HEK293T (cell line): Measurements from ENCODE around the gene PPM1K.

Experiments used
- CTCF ChIA-PET: fragments of 350-600 bp; formaldehyde crosslinking; extraction: SDS; loops from one replicate; lab custom pipeline; 2021; ENCODE audit warnings: antibody characterized with exemption, inconsistent platforms; lab: Yijun Ruan, JAX
- POLR2A ChIA-PET: fragments of 350-600 bp; formaldehyde crosslinking; extraction: SDS; loops from one replicate; lab custom pipeline; 2020; ENCODE audit warnings: antibody characterized with exemption, inconsistent platforms; lab: Yijun Ruan, JAX
- DNase-seq: peaks from one replicate; pipeline ENCODE4 v3.0.0; 2012; ENCODE audit warnings: mixed read lengths; ENCODE audit errors: extremely low spot score
- ARNT ChIP-seq: fragments of 450-650 bp; IDR thresholded peaks from 2 replicates; pipeline ENCODE4 v1.6.1; 2017; ENCODE audit warnings: mild to moderate bottlenecking
- BHLHE40 ChIP-seq: fragments of 450-650 bp; IDR thresholded peaks from 2 replicates; pipeline ENCODE4 v1.6.1; 2016; ENCODE audit warnings: mild to moderate bottlenecking, moderate library complexity, borderline replicate concordance
- CTBP1 ChIP-seq: fragments of 450-650 bp; IDR thresholded peaks from 2 replicates; pipeline ENCODE4 v1.6.1; 2016; ENCODE audit warnings: borderline replicate concordance
- ELF4 ChIP-seq: fragments of 450-650 bp; IDR thresholded peaks from 2 replicates; pipeline ENCODE4 v1.6.1; 2017; ENCODE audit warnings: antibody characterized with exemption
- FOXA1 ChIP-seq: fragments of 450-650 bp; IDR thresholded peaks from 2 replicates; pipeline ENCODE4 v1.6.1; 2016; ENCODE audit warnings: mild to moderate bottlenecking
- FOXK2 ChIP-seq: fragments of 450-650 bp; IDR thresholded peaks from 2 replicates; pipeline ENCODE4 v1.6.1; 2016; ENCODE audit warnings: mild to moderate bottlenecking
- FOXM1 ChIP-seq: fragments of 450-650 bp; IDR thresholded peaks from 2 replicates; pipeline ENCODE4 v1.6.1; 2017; ENCODE audit warnings: mild to moderate bottlenecking, borderline replicate concordance
- HDGF ChIP-seq: fragments of 450-650 bp; IDR thresholded peaks from 2 replicates; pipeline ENCODE4 v1.6.1; 2017; ENCODE audit warnings: antibody characterized with exemption, borderline replicate concordance
- L3MBTL2 ChIP-seq: fragments of 450-650 bp; conservative IDR thresholded peaks from 2 replicates; pipeline ENCODE4 v1.6.1; 2016; ENCODE audit warnings: mild to moderate bottlenecking
- LEF1 ChIP-seq: fragments of 450-650 bp; IDR thresholded peaks from 2 replicates; pipeline ENCODE4 v1.6.1; 2017; ENCODE audit warnings: mild to moderate bottlenecking, borderline replicate concordance
- NFRKB ChIP-seq: fragments of 450-650 bp; IDR thresholded peaks from 2 replicates; pipeline ENCODE4 v1.6.1; 2016; ENCODE audit warnings: mild to moderate bottlenecking, moderate library complexity
- PKNOX1 ChIP-seq: fragments of 450-650 bp; IDR thresholded peaks from 2 replicates; pipeline ENCODE4 v1.6.1; 2016
- SP1 ChIP-seq: fragments of 450-650 bp; IDR thresholded peaks from 2 replicates; pipeline ENCODE4 v1.6.1; 2017
- SUZ12 ChIP-seq: fragments of 450-650 bp; IDR thresholded peaks from 2 replicates; pipeline ENCODE4 v1.6.1; 2016; ENCODE audit warnings: mild to moderate bottlenecking
- TARDBP ChIP-seq: fragments of 450-650 bp; IDR thresholded peaks from 2 replicates; pipeline ENCODE4 v1.6.1; 2016
- ZNF384 ChIP-seq: fragments of 450-650 bp; IDR thresholded peaks from 2 replicates; pipeline ENCODE4 v1.6.1; 2016

PPM1K gene

GRCh38 chr4:88283661-88284438 lies 511 bp downstream of the PPM1K start:
- peak; percentile 35 for DNase-seq
- TF ChIP-seq FOXA1 (no peak), L3MBTL2 (peak; percentile 0; the same call in 1 of the 2 replicates)
- POLR2A ChIA-PET, result interaction anchor here (0.9 to 2.1 kb wide), 9 partner anchors 11 to 862 kb away, joined by 3 to 10 read pairs (median 5); partner anchors contain the start of genes HERC6 and NUDT9
- CTCF ChIA-PET, result no interaction called here

- no peak for TF ChIP-seq FOXK2
- TF ChIP-seq ELF4, result no peak
- no peak for TF ChIP-seq LEF1
- no peak for TF ChIP-seq NFRKB
- no peak for TF ChIP-seq FOXM1
- TF ChIP-seq SUZ12, result no peak
- no peak for TF ChIP-seq FOXA1
- no peak for TF ChIP-seq ARNT
- TF ChIP-seq BHLHE40, result no peak
- TF ChIP-seq ZNF384, result no peak
- no peak for TF ChIP-seq SP1
- no peak for TF ChIP-seq TARDBP
- no peak for TF ChIP-seq HDGF
- TF ChIP-seq CTBP1, result no peak
- no peak for TF ChIP-seq PKNOX1
- TF ChIP-seq L3MBTL2, result no peak
- CTCF ChIA-PET, result no interaction called here
- POLR2A ChIA-PET, result no interaction called here
- no peak for DNase-seq
These were observed 4.0 kb downstream of the PPM1K start for GRCh38 chr4:88280228-88280795.

- no peak for DNase-seq
- ChIA-PET CTCF (no interaction called here), POLR2A (interaction anchor here (0.6 kb wide), 1 partner anchor 45 kb away, joined by 3 read pairs; no protein-coding TSS in a partner anchor)
- TF ChIP-seq PKNOX1 (no peak), HDGF (no peak), FOXA1 (no peak), FOXM1 (no peak), ELF4 (no peak), LEF1 (no peak), SP1 (no peak), SUZ12 (no peak), ARNT (no peak), FOXK2 (no peak), ZNF384 (no peak), TARDBP (no peak), BHLHE40 (no peak), NFRKB (no peak), CTBP1 (no peak), L3MBTL2 (no peak)
These were observed 6.6 kb downstream of the PPM1K start for GRCh38 chr4:88277711-88278225.

- no peak for DNase-seq
- POLR2A ChIA-PET, result interaction anchor here (0.6 kb wide), 1 partner anchor 45 kb away, joined by 3 read pairs; no protein-coding TSS in a partner anchor
- CTCF ChIA-PET, result no interaction called here
- no peak for TF ChIP-seq FOXA1
These were observed 7.2 kb downstream of the PPM1K start for GRCh38 chr4:88276952-88277710.

- no peak for DNase-seq
- CTCF ChIA-PET, result no interaction called here
- POLR2A ChIA-PET, result no interaction called here
- TF ChIP-seq PKNOX1 (no peak), HDGF (no peak), ARNT (no peak), L3MBTL2 (no peak), FOXA1 (no peak), BHLHE40 (no peak), TARDBP (no peak), ZNF384 (no peak), SP1 (no peak), LEF1 (no peak), NFRKB (no peak), ELF4 (no peak), SUZ12 (no peak), FOXM1 (no peak), FOXK2 (no peak), CTBP1 (no peak)
These were observed 8.3 kb downstream of the PPM1K start for GRCh38 chr4:88275949-88276515.
